Cardiac septum (tissue), 1 donor: Measurements from ENCODE around the gene SSUH2. TPM values are rescaled to one million over a fixed set of nuclear protein-coding genes. Genes with fewer than 3 reads are reported as not detected.
"Not testable (repeated sequence)": the region's sequence is repeated elsewhere in the genome, so short reads cannot be mapped to it uniquely, and the experiment has no call there.

Source experiments
- DNase-seq: peaks from one replicate; pipeline ENCODE4 v3.0.0-alpha.2; 2020; ENCODE audit warnings: low spot score
- intact Hi-C: fragments of 100-400 bp; cut with DNase I; formaldehyde crosslinking; loops from one replicate; pipeline ENCODE4 v1.14.0; 2022
- long read RNA-seq: library from polyadenylated mRNA; unstranded; transcript quantifications from one replicate; pipeline ENCODE4 v2.0.0, GENCODE V29; 2021
- total RNA-seq: library from RNA; stranded (reverse); fragmentation: NEBNext Ultra II Directional; extraction: Animal tissue kit (Norgen Biotek cat#: 25700); gene quantifications from one replicate; pipeline ENCODE4 v1.2.1, GENCODE V29; 2021
- donor health status: DM: no; HTN: no; CAD: no.

SSUH2 gene
- total RNA-seq = 2.4 TPM
- long read RNA-seq, partial matches to known transcripts = 1 of 19 reads
- long read RNA-seq, other reads (novel, unspliced or antisense) = 16 of 19 reads

- intact Hi-C loops = no loop called here
- DNase-seq = no peak
Observed at GRCh38 chr3:8644748-8645390, at the start of gene SSUH2. TSS of gene SSUH2 (minus strand) at chr3:8644798. CDS start at chr3:8644758, 40 bp downstream.

- DNase-seq, intact Hi-C loops: not testable (repeated sequence)
Observed at GRCh38 chr3:8691295-8691694, 46.7 kb upstream of the SSUH2 start.

GRCh38 chr3:8684992-8685391 lies 40.4 kb upstream of the SSUH2 start:
- DNase-seq, intact Hi-C loops: not testable (repeated sequence)

GRCh38 chr3:8682850-8683574 lies 38.4 kb upstream of the SSUH2 start:
- intact Hi-C loops, DNase-seq: not testable (repeated sequence)

- intact Hi-C loops, DNase-seq: not testable (repeated sequence)
Observed at GRCh38 chr3:8681881-8682538, 37.4 kb upstream of the SSUH2 start.

- no peak for DNase-seq
- intact Hi-C loops = no loop called here
Observed at GRCh38 chr3:8681349-8681748, 36.8 kb upstream of the SSUH2 start.

- DNase-seq, intact Hi-C loops: not testable (repeated sequence)
Observed at GRCh38 chr3:8679817-8680553, 35.4 kb upstream of the SSUH2 start.

GRCh38 chr3:8678751-8679150 lies 34.2 kb upstream of the SSUH2 start:
- intact Hi-C loops = no loop called here
- no peak for DNase-seq

- DNase-seq, intact Hi-C loops: not testable (repeated sequence)
Observed at GRCh38 chr3:8677258-8677657, 32.7 kb upstream of the SSUH2 start.

- intact Hi-C loops, DNase-seq: not testable (repeated sequence)
Observed at GRCh38 chr3:8675591-8675990, 31.0 kb upstream of the SSUH2 start.

DNA sequence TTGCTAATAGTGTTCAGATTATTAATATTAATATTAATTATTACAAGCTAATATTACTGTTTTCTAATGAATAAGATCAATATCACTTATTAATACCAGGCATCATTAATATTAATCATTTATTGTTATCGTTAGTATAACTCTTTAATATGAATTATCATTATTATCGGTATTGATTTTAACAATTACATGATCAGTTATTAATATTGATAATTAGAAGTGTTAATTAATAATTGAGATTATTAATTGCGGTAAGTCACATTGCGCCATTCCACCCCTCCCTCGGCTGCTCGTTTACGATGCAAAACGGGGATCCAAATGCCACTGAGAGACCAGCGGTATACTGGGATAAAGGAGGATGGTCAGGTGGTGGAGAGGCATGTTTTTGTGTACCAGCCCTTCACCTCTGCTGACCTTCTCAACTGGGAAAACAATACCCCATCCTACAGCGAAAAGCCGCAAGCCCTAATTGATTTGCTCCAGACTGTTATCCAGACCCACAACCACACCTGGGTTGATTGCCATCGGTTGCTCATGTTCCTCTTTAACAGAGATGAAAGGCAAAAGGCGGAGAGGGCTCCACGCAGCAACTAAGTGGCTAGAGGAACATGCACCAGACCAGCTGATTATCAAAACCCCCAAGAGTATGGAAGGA lies 28.6 kb upstream of the SSUH2 start:
- DNase-seq = no peak
- intact Hi-C loops = no loop called here

DNA sequence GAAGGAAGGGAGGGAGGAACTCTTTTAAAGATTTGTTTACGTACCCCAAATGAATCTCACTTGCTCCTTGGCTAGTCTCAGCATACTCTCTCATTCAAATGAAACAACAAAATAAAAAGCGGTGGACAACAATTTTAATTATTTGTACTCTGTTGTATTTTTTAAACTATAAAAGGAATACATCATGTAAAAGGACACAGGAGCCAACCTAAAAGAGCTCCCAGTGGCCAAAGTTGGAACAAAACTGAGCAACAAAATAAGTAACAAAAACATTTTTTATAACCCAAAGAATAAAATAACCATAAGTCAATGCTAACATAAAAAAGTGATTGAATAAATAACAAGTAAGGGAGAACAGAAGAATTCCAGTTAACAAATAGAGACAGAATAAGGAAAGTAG lies 24.4 kb upstream of the SSUH2 start:
- DNase-seq = no peak
- intact Hi-C loops = loop anchor here (10.0 kb wide), 1 partner anchor 296 kb away; the partner anchor contains the start of gene RAD18

DNA sequence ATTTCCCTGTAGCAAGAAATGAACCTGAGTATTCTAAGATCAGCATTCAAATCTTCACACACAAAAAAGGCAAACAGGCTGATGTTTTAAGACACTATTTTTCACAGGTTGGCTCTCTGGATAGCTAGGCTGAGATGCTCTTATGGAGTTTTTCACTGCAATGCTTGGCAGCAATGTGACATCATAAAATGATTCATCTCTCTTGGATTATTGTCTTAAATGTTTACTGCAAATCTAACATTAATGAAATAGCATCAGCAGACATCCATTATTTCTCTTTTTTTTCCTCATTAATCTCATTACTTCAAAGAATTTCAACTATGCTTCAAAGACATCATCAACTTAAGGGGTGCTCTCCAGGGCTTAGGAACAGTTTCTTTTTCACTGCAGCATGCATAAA lies 23.6 kb upstream of the SSUH2 start:
- intact Hi-C loops = loop anchor here (10.0 kb wide), 1 partner anchor 297 kb away; the partner anchor contains the start of gene RAD18
- no peak for DNase-seq

DNA sequence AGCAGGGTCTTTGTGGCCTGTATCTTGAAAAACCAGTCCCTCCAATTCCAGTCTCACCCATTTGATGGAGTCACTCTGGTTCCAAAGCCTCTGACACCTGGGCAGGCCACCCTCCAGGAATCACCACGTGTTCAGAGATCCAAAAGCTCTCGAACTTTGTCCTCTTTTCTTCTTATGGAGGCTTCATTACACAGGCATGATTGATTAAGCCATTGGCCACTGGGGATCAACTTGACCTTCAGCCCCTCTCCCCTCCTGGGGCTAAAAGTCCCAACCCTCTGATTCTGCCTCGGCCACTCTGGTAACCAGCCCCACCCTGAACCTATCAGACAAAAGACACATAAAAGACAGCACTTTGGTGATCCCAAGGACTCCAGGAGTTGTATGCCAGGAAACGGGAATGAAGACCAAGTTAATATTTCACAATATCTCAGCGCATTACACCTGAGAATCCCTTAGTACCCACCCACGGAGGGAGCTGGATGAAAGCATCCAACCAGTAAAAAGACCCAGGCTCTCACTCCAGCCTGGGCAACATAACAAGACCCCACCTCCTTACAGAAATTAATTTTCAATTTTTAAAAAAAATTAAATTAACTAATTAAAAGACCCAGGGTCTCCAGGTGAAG lies 23.0 kb upstream of the SSUH2 start:
- intact Hi-C loops = loop anchor here (10.0 kb wide), 1 partner anchor 297 kb away; the partner anchor contains the start of gene RAD18
- DNase-seq = no peak

DNA sequence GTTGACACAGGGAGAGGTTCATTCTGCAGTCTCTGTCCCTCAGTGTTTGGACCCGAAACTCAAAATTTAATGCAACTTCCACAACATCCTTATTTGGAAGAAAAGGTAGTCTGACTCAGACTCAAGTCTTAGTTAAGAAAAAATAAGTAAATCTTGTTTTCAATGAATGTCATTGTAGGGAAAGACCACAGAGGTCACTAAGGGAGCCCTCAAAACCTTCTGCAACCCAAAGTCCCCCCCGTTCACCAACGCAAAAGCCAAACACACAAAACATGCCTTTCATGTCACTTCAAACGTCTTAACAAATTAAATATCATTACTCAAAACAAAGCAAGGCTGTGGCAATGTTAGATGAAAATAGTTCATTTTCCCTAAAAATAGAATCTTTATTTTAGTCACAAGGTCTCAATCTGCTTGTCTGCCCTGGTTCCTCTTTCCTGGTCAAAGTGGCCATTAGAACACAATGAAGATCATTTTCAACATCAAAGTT lies 20.9 kb upstream of the SSUH2 start:
- intact Hi-C loops = loop anchor here (2.0 to 10.0 kb wide), 2 partner anchors 103 to 299 kb away; partner anchors contain the start of genes OXTR and RAD18
- DNase-seq = no peak

DNA sequence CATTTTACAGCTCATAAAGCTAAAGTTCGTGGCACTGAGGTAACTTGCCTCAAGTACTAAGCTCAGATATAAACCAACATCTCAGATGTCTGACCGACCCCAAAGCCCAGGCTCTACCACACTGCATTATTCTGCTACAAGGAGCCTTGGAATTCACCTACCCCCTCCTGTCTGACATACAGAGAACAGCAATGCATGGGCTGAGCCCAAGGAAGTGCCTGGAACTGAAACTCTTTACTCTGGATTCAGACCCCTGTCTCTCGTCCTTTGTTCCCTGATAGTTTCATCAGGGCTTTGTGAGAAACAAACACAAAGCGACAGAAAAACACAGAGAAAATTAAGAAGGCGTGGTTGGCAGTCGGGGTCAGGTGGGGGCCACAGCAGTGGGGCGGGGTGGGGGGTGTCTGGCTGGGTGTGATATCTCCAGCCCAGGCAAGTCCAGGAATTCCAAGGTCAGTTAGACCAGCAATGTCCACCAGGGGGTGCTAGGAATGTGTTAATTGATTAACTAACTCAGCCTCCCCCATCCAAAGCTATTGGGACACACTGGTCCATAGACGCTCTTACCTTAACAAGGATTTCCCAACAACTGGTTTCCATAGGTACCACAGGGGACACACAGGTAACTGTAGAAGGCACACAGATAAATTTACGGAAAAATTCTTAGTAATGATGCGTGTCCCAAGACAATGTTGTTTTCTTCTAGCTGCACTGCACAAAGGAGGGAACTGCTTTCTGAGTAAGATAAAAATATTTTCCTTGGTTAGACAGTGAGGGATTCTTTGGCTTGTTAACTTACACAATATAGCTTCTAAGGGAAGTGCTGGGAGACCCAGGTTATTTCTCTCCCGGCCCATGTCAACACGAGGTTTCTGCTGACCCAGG lies 18.8 kb upstream of the SSUH2 start:
- intact Hi-C loops = loop anchor here (2.0 to 10.0 kb wide), 3 partner anchors 69 to 301 kb away; partner anchors contain the start of genes CAV3, OXTR and RAD18
- no peak for DNase-seq

- intact Hi-C loops = loop anchor here (2.0 to 10.0 kb wide), 2 partner anchors 70 to 302 kb away; partner anchors contain the start of genes CAV3 and RAD18
- no peak for DNase-seq
Observed at GRCh38 chr3:8662594-8662993, 18.0 kb upstream of the SSUH2 start.
